Colonic mucosa (tissue), 4 donors: Measurements from ENCODE around the gene NKAIN2. TPM values are rescaled to one million over a fixed set of nuclear protein-coding genes. Genes with fewer than 3 reads are reported as not detected.

Source experiments
- DNase-seq: peaks from one replicate; pipeline ENCODE4 v3.0.0-alpha.2; 2020
- H3K27ac ChIP-seq: fragments of 200-600 bp; one replicate; pipeline ENCODE4 v1.8.0; 2021
- H3K27me3 ChIP-seq: fragments of 200-600 bp; one replicate; pipeline ENCODE4 v1.8.0; 2021
- H3K36me3 ChIP-seq: fragments of 200-600 bp; one replicate; pipeline ENCODE4 v1.8.0; 2021
- H3K4me1 ChIP-seq: fragments of 200-600 bp; one replicate; pipeline ENCODE4 v1.8.0; 2021; ENCODE audit warnings: mild to moderate bottlenecking
- H3K4me3 ChIP-seq: fragments of 200-600 bp; one replicate; pipeline ENCODE4 v1.8.0; 2021
- H3K9ac ChIP-seq, 2 donors: one replicate each; pipeline ENCODE4 v1.7.0; 2013; ENCODE audit warnings: control low read depth in 2 of 2, low read depth in 2 of 2, low read length in 2 of 2
- H3K9me3 ChIP-seq: fragments of 200-600 bp; one replicate; pipeline ENCODE4 v1.8.0; 2021
- CTCF ChIP-seq: fragments of 200-600 bp; IDR thresholded peaks from one replicate; pipeline ENCODE4 v1.8.0; 2022; ENCODE audit warnings: antibody characterized with exemption, mild to moderate bottlenecking
- intact Hi-C: fragments of 100-400 bp; cut with DNase I; formaldehyde crosslinking; loops from one replicate; pipeline ENCODE4 v1.14.1; 2022
- total RNA-seq, 2 donors: library from RNA; stranded (reverse); fragmentation: NEBNext Ultra II Directional in 1 of 2; extraction: Animal tissue kit (Norgen Biotek cat#: 25700) in 1 of 2; gene quantifications; one replicate each; pipeline ENCODE4 v1.2.1, GENCODE V29; 2021
- donor health status: healthy.
- donor health status: DM: no; HTN: no; CAD: no.
- donor health status: DM: no; HTN: no; CAD: no.

The NKAIN2 gene
- total RNA-seq, 2 donors from 2014 or later, result 0.21 TPM; not detected in 1

GRCh38 chr6:123769431-123769830 lies 34.2 kb upstream of the NKAIN2 start:
- no peak overlapping the region for H3K4me3 ChIP-seq
- H3K9me3 ChIP-seq, result no peaks in the 10 kb centered on the region
- H3K4me1 ChIP-seq, result no peaks in the 10 kb centered on the region
- H3K27ac ChIP-seq, result no peak overlapping the region
- H3K9ac ChIP-seq, result no peak overlapping the region
- H3K36me3 ChIP-seq, result no peaks in the 10 kb centered on the region
- intact Hi-C loops, result no loop called here
- TF ChIP-seq CTCF, result no peak
- no peak for DNase-seq
- no peaks in the 10 kb centered on the region for H3K27me3 ChIP-seq

- Histone ChIP-seq H3K4me1 (no peaks in the 10 kb centered on the region), H3K9me3 (no peaks in the 10 kb centered on the region), H3K27me3 (no peaks in the 10 kb centered on the region), H3K36me3 (no peaks in the 10 kb centered on the region), H3K9ac (no peak overlapping the region), H3K27ac (no peak overlapping the region), H3K4me3 (no peak overlapping the region)
- no peak for TF ChIP-seq CTCF
- no peak for DNase-seq
- intact Hi-C loops, result no loop called here
Observed at GRCh38 chr6:123770247-123770949, 33.3 kb upstream of the NKAIN2 start.

- Histone ChIP-seq H3K9ac (no peak overlapping the region), H3K36me3 (no peaks in the 10 kb centered on the region), H3K9me3 (no peaks in the 10 kb centered on the region), H3K27me3 (no peaks in the 10 kb centered on the region), H3K4me3 (no peak overlapping the region), H3K4me1 (no peaks in the 10 kb centered on the region), H3K27ac (no peak overlapping the region)
- intact Hi-C loops, result no loop called here
- TF ChIP-seq CTCF, result no peak
- DNase-seq, result no peak
Observed at GRCh38 chr6:123771126-123771525, 32.5 kb upstream of the NKAIN2 start.

GRCh38 chr6:123777563-123777962 lies 26.1 kb upstream of the NKAIN2 start:
- no peak overlapping the region for H3K27ac ChIP-seq
- H3K9ac ChIP-seq, result no peak overlapping the region
- no peaks in the 10 kb centered on the region for H3K27me3 ChIP-seq
- H3K36me3 ChIP-seq, result no peaks in the 10 kb centered on the region
- DNase-seq, result no peak
- no peak for TF ChIP-seq CTCF
- no peak overlapping the region for H3K4me3 ChIP-seq
- H3K9me3 ChIP-seq, result no peaks in the 10 kb centered on the region
- intact Hi-C loops, result no loop called here
- no peaks in the 10 kb centered on the region for H3K4me1 ChIP-seq

GRCh38 chr6:123780021-123780420 lies 23.6 kb upstream of the NKAIN2 start:
- intact Hi-C loops, result no loop called here
- no peak for TF ChIP-seq CTCF
- H3K27ac ChIP-seq, result no peak overlapping the region

More at GRCh38 chr6:123780021-123780420, 23.6 kb upstream of the NKAIN2 start:
- Histone ChIP-seq H3K36me3 (no peaks in the 10 kb centered on the region), H3K4me1 (no peaks in the 10 kb centered on the region), H3K9me3 (no peaks in the 10 kb centered on the region), H3K4me3 (no peak overlapping the region), H3K9ac (no peak overlapping the region), H3K27me3 (no peaks in the 10 kb centered on the region)
- DNase-seq, result no peak
